ENCODE data around the gene LCMT1. TPM values are rescaled to one million over a fixed set of nuclear protein-coding genes. Genes with fewer than 3 reads are reported as not detected.

The LCMT1 gene
- total and polyA plus RNA-seq, 2 of the 13 experiments (the other 11 are each of a cell fraction or from before 2014, with no cell fraction given), result 41.2 to 48.7 TPM

DNA sequence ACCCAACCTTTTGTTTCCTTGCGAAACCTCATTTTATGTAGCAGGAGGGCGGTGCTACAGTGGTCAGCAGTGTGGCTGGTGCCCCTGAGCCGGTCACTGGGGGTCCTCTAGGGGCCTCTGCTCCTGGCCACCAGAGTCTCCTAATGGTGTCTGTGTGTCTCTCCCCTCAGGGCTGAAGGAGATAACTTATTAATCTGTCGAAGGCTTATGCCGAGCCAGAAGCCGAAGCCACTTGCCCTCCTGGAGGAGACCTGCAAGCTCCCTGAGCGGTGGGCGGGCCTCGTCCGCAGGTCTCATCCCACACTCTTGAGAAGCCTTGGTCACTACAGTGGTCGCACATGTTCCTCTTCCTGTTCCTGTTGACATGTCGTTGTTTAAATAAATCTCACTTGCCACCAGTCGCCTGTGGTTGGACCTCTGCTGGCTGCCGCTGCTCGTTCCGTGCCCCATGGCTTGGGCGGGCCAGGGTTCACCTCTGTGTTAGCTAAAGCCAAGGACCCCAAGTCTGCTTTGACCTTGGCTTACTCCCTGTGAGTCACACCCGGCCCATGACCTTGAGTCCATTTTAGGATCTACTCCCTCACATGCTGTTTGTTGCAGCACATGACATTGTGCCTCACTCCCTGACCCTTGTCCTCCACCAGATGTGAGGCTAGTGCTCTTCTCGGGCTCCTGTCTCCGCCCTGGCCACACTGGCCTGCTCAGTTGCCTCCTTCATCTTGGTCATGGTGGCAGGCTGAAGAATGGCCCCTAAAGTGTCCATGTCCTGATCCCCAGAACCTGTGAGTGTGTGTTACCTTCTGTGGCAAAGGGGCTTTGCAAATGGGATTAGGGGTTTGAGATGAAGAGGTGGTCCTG, 66.5 kb downstream of the LCMT1 start (continued):
- TF ChIP-seq ZNF652 (CRISPR knock-in tag; IDR thresholded peaks at IDR 0.05; ENCODE audit: borderline replicate concordance, low read depth), result peak; percentile 16; the same call in 1 of the 2 replicates
- peak; percentile 29; the same call in 1 of the 2 replicates for TF ChIP-seq SIN3B (IDR thresholded peaks at IDR 0.05; ENCODE audit: low read length)
- peak; percentile 97 for TF ChIP-seq ERF (CRISPR knock-in tag; IDR thresholded peaks at IDR 0.05)
- TF ChIP-seq ARID3A (IDR thresholded peaks at IDR 0.05; ENCODE audit: low read depth, low read length), result peak; percentile 24; the same call in 1 of the 2 replicates
- peak; percentile 97; the same call in 1 of the 2 replicates for TF ChIP-seq ZNF747 (CRISPR knock-in tag; IDR thresholded peaks at IDR 0.05; ENCODE audit: borderline replicate concordance)
- no peak for TF ChIP-seq ZBTB1 (CRISPR knock-in tag; IDR thresholded peaks at IDR 0.05; ENCODE audit: borderline replicate concordance)
- no peak for TF ChIP-seq ZNF256 (CRISPR knock-in tag; conservative IDR thresholded peaks at IDR 0.05)
- TF ChIP-seq ELF3 (CRISPR knock-in tag; IDR thresholded peaks at IDR 0.05), result peak; percentile 81
- no peak for TF ChIP-seq ZNF234 (CRISPR knock-in tag; conservative IDR thresholded peaks at IDR 0.05)
- TF ChIP-seq, protein P1, sequence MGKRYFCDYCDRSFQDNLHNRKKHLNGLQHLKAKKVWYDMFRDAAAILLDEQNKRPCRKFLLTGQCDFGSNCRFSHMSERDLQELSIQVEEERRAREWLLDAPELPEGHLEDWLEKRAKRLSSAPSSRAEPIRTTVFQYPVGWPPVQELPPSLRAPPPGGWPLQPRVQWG (CRISPR knock-in tag; IDR thresholded peaks at IDR 0.05; ENCODE audit: borderline replicate concordance, low read depth), result no peak; the same call in 1 of the 2 replicates
- no peak for TF ChIP-seq ZSCAN12 (CRISPR knock-in tag; IDR thresholded peaks at IDR 0.05)
- no peak for TF ChIP-seq ZNF513 (CRISPR knock-in tag; conservative IDR thresholded peaks at IDR 0.05)
- TF ChIP-seq JUN (CRISPR knock-in tag; IDR thresholded peaks at IDR 0.05), result peak; percentile 99
- TF ChIP-seq, protein P2, sequence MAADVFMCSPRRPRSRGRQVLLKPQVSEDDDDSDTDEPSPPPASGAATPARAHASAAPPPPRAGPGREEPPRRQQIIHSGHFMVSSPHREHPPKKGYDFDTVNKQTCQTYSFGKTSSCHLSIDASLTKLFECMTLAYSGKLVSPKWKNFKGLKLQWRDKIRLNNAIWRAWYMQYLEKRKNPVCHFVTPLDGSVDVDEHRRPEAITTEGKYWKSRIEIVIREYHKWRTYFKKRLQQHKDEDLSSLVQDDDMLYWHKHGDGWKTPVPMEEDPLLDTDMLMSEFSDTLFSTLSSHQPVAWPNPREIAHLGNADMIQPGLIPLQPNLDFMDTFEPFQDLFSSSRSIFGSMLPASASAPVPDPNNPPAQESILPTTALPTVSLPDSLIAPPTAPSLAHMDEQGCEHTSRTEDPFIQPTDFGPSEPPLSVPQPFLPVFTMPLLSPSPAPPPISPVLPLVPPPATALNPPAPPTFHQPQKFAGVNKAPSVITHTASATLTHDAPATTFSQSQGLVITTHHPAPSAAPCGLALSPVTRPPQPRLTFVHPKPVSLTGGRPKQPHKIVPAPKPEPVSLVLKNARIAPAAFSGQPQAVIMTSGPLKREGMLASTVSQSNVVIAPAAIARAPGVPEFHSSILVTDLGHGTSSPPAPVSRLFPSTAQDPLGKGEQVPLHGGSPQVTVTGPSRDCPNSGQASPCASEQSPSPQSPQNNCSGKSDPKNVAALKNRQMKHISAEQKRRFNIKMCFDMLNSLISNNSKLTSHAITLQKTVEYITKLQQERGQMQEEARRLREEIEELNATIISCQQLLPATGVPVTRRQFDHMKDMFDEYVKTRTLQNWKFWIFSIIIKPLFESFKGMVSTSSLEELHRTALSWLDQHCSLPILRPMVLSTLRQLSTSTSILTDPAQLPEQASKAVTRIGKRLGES (CRISPR knock-in tag; IDR thresholded peaks at IDR 0.05; ENCODE audit: borderline replicate concordance), result no peak
- no peak for TF ChIP-seq ZNF577 (CRISPR knock-in tag; IDR thresholded peaks at IDR 0.05; ENCODE audit: borderline replicate concordance, low read depth)
- TF ChIP-seq FUBP1 (CRISPR knock-in tag; IDR thresholded peaks at IDR 0.05; ENCODE audit: borderline replicate concordance), result peak; percentile 94
- peak; percentile 97 for TF ChIP-seq HDAC2 (CRISPR knock-in tag; IDR thresholded peaks at IDR 0.05)
- TF ChIP-seq ZNF18 (CRISPR knock-in tag; IDR thresholded peaks at IDR 0.05; ENCODE audit: insufficient replicate concordance), result peak; percentile 98
